OCI-LY3 (cell line): ENCODE data around the gene UBC.
"Not testable (repeated sequence)": the region's sequence is repeated elsewhere in the genome, so short reads cannot be mapped to it uniquely, and the experiment has no call there.

Source experiments
- H2AFZ ChIP-seq: fragments of 200-600, 300-600 bp; shearing (Covaris generic); 2 replicates; pipeline ENCODE4 v1.6.0; 2014; ENCODE audit warnings: antibody characterized with exemption, low read depth, low read length
- H3K27ac ChIP-seq: fragments of 200-600, 300-600 bp; sonication (generic); 2 replicates; pipeline ENCODE4 v1.5.1; 2014; ENCODE audit warnings: mild to moderate bottlenecking, low read length, moderate library complexity, mixed read lengths
- H3K27me3 ChIP-seq: fragments of 200-600, 300-600 bp; sonication (generic); 2 replicates; pipeline ENCODE4 v1.6.1; 2014; ENCODE audit warnings: low read depth, low read length, mixed read lengths
- H3K36me3 ChIP-seq: fragments of 200-600, 300-600 bp; sonication (generic); replicated peaks from 2 replicates; pipeline ENCODE3; 2014; ENCODE audit warnings: low read depth, low read length, mixed read lengths
- H3K4me1 ChIP-seq: fragments of 300-600, 200-600 bp; sonication (generic); 2 replicates; pipeline ENCODE4 v1.6.1; 2014; ENCODE audit warnings: low read length, mixed read lengths
- H3K4me2 ChIP-seq: fragments of 200-600, 300-600 bp; sonication (generic); 2 replicates; pipeline ENCODE4 v1.6.1; 2014; ENCODE audit warnings: low read length, mixed read lengths
- H3K4me3 ChIP-seq: fragments of 300-600, 200-600 bp; sonication (generic); 2 replicates; pipeline ENCODE4 v1.5.1; 2014; ENCODE audit warnings: antibody characterized with exemption, mild to moderate bottlenecking, low read length, moderate library complexity
- H3K79me2 ChIP-seq: fragments of 300-600, 200-600 bp; shearing (Covaris generic); 2 replicates; pipeline ENCODE4 v1.6.1; 2014; ENCODE audit warnings: mild to moderate bottlenecking, low read length, mixed read lengths
- H3K9ac ChIP-seq: fragments of 300-600, 200-600 bp; shearing (Covaris generic); 2 replicates; pipeline ENCODE4 v1.6.0; 2014; ENCODE audit warnings: mild to moderate bottlenecking, low read length, moderate library complexity
- H3K9me3 ChIP-seq: fragments of 200-600, 300-600 bp; shearing (Covaris generic); 2 replicates; pipeline ENCODE4 v1.6.1; 2014; ENCODE audit warnings: low read length, mixed read lengths; ENCODE audit not compliant: insufficient read depth
- H4K20me1 ChIP-seq: fragments of 200-600, 300-600 bp; sonication (generic); 2 replicates; pipeline ENCODE4 v1.6.1; 2016; ENCODE audit warnings: low read length, mixed read lengths; ENCODE audit not compliant: insufficient read depth
- CTCF ChIP-seq: fragments of 200-600, 300-600 bp; sonication (generic); IDR thresholded peaks from 2 replicates; pipeline ENCODE4 v1.5.1; 2014; ENCODE audit warnings: antibody characterized with exemption, low read length, low read depth
- EZH2phosphoT487 ChIP-seq: fragments of 200-600 bp; shearing (Covaris generic); IDR thresholded peaks from 2 replicates; pipeline ENCODE4 v1.6.1; 2018; ENCODE audit warnings: antibody characterized with exemption, mixed run types, low read depth

The UBC gene

GRCh38 chr12:124919521-124920352, 5.3 kb upstream of the UBC start:
- no peaks in the 10 kb centered on the region for H4K20me1 ChIP-seq
- peak overlapping the region; percentile 98 for H3K4me2 ChIP-seq
- H3K9ac ChIP-seq: peak overlapping the region; percentile 76
- H3K27me3 ChIP-seq: no peaks in the 10 kb centered on the region
- H3K79me2 ChIP-seq: no peaks in the 10 kb centered on the region; the same call in 1 of the 2 replicates
- H3K36me3 ChIP-seq: no peaks in the 10 kb centered on the region
- TF ChIP-seq CTCF (no peak), EZH2phosphoT487 (no peak)
- peak overlapping the region; percentile 98 for H3K27ac ChIP-seq
- peaks cover 72% of the 10 kb centered on the region for H3K4me1 ChIP-seq
- no peak overlapping the region; the same call in 1 of the 2 replicates for H2AFZ ChIP-seq
- peak overlapping the region; percentile 77 for H3K4me3 ChIP-seq
- H3K9me3 ChIP-seq: no peaks in the 10 kb centered on the region

GRCh38 chr12:124918622-124918988, 4.2 kb upstream of the UBC start:
- H3K9me3 ChIP-seq, H3K36me3 ChIP-seq, H4K20me1 ChIP-seq, H3K27me3 ChIP-seq, H2AFZ ChIP-seq: not testable (repeated sequence)
- Histone ChIP-seq H3K4me3 (peak overlapping the region; percentile 100), H3K27ac (peak overlapping the region; percentile 98), H3K4me2 (peak overlapping the region; percentile 98), H3K4me1 (peaks cover 64% of the 10 kb centered on the region), H3K9ac (peak overlapping the region; percentile 100), H3K79me2 (peaks cover 11% of the 10 kb centered on the region)

- Histone ChIP-seq H3K4me3 (peak overlapping the region; percentile 100), H4K20me1 (peaks cover 14% of the 10 kb centered on the region), H3K79me2 (peaks cover 16% of the 10 kb centered on the region), H3K4me2 (peak overlapping the region; percentile 98), H3K9ac (peak overlapping the region; percentile 100), H3K4me1 (peaks cover 62% of the 10 kb centered on the region), H3K36me3 (peaks cover 9% of the 10 kb centered on the region), H2AFZ (no peak overlapping the region; the same call in 1 of the 2 replicates), H3K27ac (peak overlapping the region; percentile 98), H3K27me3 (no peaks in the 10 kb centered on the region), H3K9me3 (no peaks in the 10 kb centered on the region)
- no peak for TF ChIP-seq EZH2phosphoT487
- no peak for TF ChIP-seq CTCF
These were observed 3.6 kb upstream of the UBC start for GRCh38 chr12:124917841-124918621.

- Histone ChIP-seq H3K36me3 (peaks cover 9% of the 10 kb centered on the region), H3K4me2 (peak overlapping the region; percentile 98), H3K79me2 (peaks cover 23% of the 10 kb centered on the region), H2AFZ (no peak overlapping the region; the same call in 1 of the 2 replicates), H3K4me1 (peaks cover 57% of the 10 kb centered on the region), H3K9me3 (no peaks in the 10 kb centered on the region), H4K20me1 (peaks cover 20% of the 10 kb centered on the region), H3K27me3 (no peaks in the 10 kb centered on the region), H3K9ac (peak overlapping the region; percentile 100), H3K4me3 (peak overlapping the region; percentile 100), H3K27ac (peak overlapping the region; percentile 98)
- TF ChIP-seq EZH2phosphoT487: no peak
These were observed 2.8 kb upstream of the UBC start for GRCh38 chr12:124917135-124917840.
